Adrenal gland (tissue), 5 donors: ENCODE data around the gene STIM2.

Experiments used
- POLR2A ChIP-seq, 2 donors: fragments of 450-650 bp; IDR thresholded peaks; one replicate each; pipeline ENCODE4 v1.6.1; 2017; ENCODE audit warnings: antibody characterized with exemption in 2 of 2, mild to moderate bottlenecking in 2 of 2, moderate library complexity in 1 of 2
- TF ChIP-seq, protein P1 (sequence below), 6 experiments: fragments of 450-650 bp in 4 of 6; fragments of 200-600 bp in 2 of 6; sonication (generic) in 1 of 6; IDR thresholded peaks; 1 replicate in 5 of 6; 2 replicates in 1 of 6; pipeline versions ENCODE4 v1.5.1 to v1.8.0; 2016 to 2021; ENCODE audit warnings: antibody characterized with exemption in 6 of 6, mild to moderate bottlenecking in 2 of 6, moderate library complexity in 1 of 6
- donor health status: DM: no; HTN: no; CAD: no.

DNA sequence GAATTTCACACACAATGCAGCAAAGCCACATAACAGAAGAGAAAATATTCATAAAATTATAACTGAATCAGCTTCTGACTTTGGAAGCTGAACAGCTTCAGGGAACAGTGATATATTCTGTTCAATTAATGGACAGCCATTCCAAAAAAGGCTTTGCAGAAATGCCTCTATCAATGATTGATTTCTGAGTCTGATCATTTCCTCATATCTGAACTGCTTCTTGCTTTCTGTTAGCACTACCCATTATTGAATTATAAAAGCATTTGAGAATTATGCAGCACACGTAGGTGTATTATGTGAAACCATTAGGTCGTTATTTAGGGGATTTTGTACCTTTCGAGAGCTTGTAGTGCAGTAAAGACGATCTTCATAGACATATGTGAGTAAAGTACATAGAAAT, 159.6 kb downstream of the STIM2 start:
- TF ChIP-seq, protein P1, sequence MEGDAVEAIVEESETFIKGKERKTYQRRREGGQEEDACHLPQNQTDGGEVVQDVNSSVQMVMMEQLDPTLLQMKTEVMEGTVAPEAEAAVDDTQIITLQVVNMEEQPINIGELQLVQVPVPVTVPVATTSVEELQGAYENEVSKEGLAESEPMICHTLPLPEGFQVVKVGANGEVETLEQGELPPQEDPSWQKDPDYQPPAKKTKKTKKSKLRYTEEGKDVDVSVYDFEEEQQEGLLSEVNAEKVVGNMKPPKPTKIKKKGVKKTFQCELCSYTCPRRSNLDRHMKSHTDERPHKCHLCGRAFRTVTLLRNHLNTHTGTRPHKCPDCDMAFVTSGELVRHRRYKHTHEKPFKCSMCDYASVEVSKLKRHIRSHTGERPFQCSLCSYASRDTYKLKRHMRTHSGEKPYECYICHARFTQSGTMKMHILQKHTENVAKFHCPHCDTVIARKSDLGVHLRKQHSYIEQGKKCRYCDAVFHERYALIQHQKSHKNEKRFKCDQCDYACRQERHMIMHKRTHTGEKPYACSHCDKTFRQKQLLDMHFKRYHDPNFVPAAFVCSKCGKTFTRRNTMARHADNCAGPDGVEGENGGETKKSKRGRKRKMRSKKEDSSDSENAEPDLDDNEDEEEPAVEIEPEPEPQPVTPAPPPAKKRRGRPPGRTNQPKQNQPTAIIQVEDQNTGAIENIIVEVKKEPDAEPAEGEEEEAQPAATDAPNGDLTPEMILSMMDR (IDR thresholded peaks at IDR 0.05): no peak
- no peak for TF ChIP-seq POLR2A (IDR thresholded peaks at IDR 0.05)
